DOHH2 (cell line): ENCODE results near the gene GRIN2A.

Experiments
- H3F3A ChIP-seq: fragments of 200-600 bp; sonication (generic), shearing (Covaris generic); 2 replicates; pipeline ENCODE4 v1.6.0; 2016; ENCODE audit warnings: antibody characterized with exemption, mild to moderate bottlenecking; ENCODE audit not compliant: control insufficient read depth, insufficient read depth
- H3K27ac ChIP-seq: fragments of 200-600 bp; sonication (generic); 2 replicates; pipeline ENCODE4 v1.5.1; 2014; ENCODE audit warnings: low read depth, mild to moderate bottlenecking, low read length, moderate library complexity
- H3K27me3 ChIP-seq: fragments of 200-600 bp; sonication (generic); 2 replicates; pipeline ENCODE4 v1.6.1; 2014; ENCODE audit warnings: mild to moderate bottlenecking, low read length, mixed read lengths; ENCODE audit not compliant: control insufficient read depth
- H3K36me3 ChIP-seq: fragments of 200-600 bp; sonication (generic); 2 replicates; pipeline ENCODE4 v1.6.1; 2014; ENCODE audit warnings: mild to moderate bottlenecking, low read length, moderate library complexity, mixed read lengths; ENCODE audit not compliant: control insufficient read depth
- H3K4me1 ChIP-seq: fragments of 200-600 bp; sonication (generic); 2 replicates; pipeline ENCODE4 v1.6.1; 2014; ENCODE audit warnings: mild to moderate bottlenecking, low read length, mixed read lengths; ENCODE audit not compliant: control insufficient read depth
- H3K4me2 ChIP-seq: fragments of 200-600 bp; sonication (generic); 2 replicates; pipeline ENCODE4 v1.6.0; 2014; ENCODE audit warnings: mild to moderate bottlenecking, low read length, moderate library complexity
- H3K4me3 ChIP-seq: fragments of 200-600 bp; sonication (generic); 2 replicates; pipeline ENCODE4 v1.5.1; 2014; ENCODE audit warnings: mild to moderate bottlenecking, low read length, mixed read lengths
- H3K79me2 ChIP-seq: fragments of 200-600 bp; sonication (generic); 2 replicates; pipeline ENCODE4 v1.6.1; 2014; ENCODE audit warnings: mild to moderate bottlenecking, low read length, mixed read lengths; ENCODE audit not compliant: control insufficient read depth
- H3K9me2 ChIP-seq: fragments of 200-600 bp; sonication (generic); replicated peaks from 2 replicates; pipeline ENCODE4 v1.6.1; 2014; ENCODE audit warnings: mild to moderate bottlenecking, low read length, mixed read lengths; ENCODE audit not compliant: control insufficient read depth
- H3K9me3 ChIP-seq: fragments of 200-600 bp; sonication (generic); 2 replicates; pipeline ENCODE4 v1.6.1; 2014; ENCODE audit warnings: antibody characterized with exemption, low read length, mixed read lengths; ENCODE audit not compliant: control insufficient read depth, insufficient read depth
- H4K20me1 ChIP-seq: fragments of 200-600 bp; sonication (generic); 2 replicates; pipeline ENCODE4 v1.6.0; 2014; ENCODE audit warnings: low read depth, mild to moderate bottlenecking, antibody characterized with exemption, low read length, moderate library complexity; ENCODE audit not compliant: control insufficient read depth, insufficient read depth
- EZH2phosphoT487 ChIP-seq: fragments of 200-600 bp; sonication (generic); IDR thresholded peaks from 2 replicates; pipeline ENCODE4 v1.6.1; 2017; ENCODE audit warnings: borderline replicate concordance, mild to moderate bottlenecking, antibody characterized with exemption, low read length, moderate library complexity, mixed read lengths
- TF ChIP-seq, protein P1 (sequence below): fragments of 200-600 bp; sonication (generic); IDR thresholded peaks from one replicate; pipeline ENCODE4 v1.5.1; 2014; ENCODE audit warnings: antibody characterized with exemption, mild to moderate bottlenecking, low read depth, low read length; ENCODE audit not compliant: poor library complexity, severe bottlenecking

The GRIN2A gene

DNA sequence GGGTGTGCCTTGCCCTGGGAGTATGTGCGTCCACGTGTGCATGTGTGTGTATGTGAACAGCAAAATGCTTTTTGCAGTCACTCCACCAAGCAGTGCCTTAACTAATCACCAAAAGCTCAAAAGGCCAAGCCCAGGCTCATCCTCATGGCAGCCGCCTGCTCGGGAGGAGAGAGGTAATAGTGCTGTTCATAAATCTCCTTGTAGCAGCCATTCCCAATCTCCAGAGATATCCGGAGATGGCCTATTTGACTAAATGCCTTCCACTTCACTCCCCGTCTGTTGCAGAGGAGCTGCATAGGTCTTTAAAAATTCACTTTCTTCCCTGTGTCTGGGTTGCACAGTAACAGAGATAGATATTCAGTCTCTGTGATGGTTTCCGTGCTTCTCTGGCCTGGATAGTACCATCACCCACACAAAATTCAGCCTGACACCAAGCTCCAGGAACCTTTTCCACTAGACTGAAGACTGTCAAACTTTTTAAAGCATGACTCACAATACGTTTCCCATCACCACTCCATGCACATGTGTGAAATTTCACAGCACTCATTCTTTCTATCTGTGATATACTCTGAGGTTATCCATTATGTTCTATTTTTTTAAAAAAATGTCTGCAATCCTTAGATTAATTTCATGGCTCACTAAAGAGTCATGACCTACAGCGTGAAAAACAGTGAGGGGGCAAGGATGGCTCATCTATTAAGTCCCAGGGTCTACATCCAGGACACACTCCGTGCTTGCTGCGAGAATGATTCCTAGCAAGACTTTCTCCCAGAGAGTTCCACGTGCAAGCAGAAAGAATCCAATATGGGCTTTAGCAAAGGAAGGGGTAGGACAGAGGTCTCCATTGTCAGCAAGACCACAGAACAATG, 357.8 kb downstream of the GRIN2A start:
- no peak overlapping the region for H3K4me3 ChIP-seq
- TF ChIP-seq, protein P1, sequence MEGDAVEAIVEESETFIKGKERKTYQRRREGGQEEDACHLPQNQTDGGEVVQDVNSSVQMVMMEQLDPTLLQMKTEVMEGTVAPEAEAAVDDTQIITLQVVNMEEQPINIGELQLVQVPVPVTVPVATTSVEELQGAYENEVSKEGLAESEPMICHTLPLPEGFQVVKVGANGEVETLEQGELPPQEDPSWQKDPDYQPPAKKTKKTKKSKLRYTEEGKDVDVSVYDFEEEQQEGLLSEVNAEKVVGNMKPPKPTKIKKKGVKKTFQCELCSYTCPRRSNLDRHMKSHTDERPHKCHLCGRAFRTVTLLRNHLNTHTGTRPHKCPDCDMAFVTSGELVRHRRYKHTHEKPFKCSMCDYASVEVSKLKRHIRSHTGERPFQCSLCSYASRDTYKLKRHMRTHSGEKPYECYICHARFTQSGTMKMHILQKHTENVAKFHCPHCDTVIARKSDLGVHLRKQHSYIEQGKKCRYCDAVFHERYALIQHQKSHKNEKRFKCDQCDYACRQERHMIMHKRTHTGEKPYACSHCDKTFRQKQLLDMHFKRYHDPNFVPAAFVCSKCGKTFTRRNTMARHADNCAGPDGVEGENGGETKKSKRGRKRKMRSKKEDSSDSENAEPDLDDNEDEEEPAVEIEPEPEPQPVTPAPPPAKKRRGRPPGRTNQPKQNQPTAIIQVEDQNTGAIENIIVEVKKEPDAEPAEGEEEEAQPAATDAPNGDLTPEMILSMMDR, result no peak
- TF ChIP-seq EZH2phosphoT487, result no peak
- H3K9me2 ChIP-seq, result no peaks in the 10 kb centered on the region
- H4K20me1 ChIP-seq, result no peaks in the 10 kb centered on the region
- H3K4me2 ChIP-seq, result no peak overlapping the region
- H3K9me3 ChIP-seq, result no peaks in the 10 kb centered on the region
- no peaks in the 10 kb centered on the region for H3K27me3 ChIP-seq
- no peak overlapping the region for H3K27ac ChIP-seq
- H3K4me1 ChIP-seq, result no peaks in the 10 kb centered on the region
- no peaks in the 10 kb centered on the region for H3K36me3 ChIP-seq
- no peaks in the 10 kb centered on the region for H3F3A ChIP-seq
- no peaks in the 10 kb centered on the region for H3K79me2 ChIP-seq

GRCh38 chr16:9823510-9823909, 358.7 kb downstream of the GRIN2A start:
- Histone ChIP-seq H3K27me3 (no peaks in the 10 kb centered on the region), H3K4me3 (no peak overlapping the region), H3K9me2 (no peaks in the 10 kb centered on the region), H3K36me3 (no peaks in the 10 kb centered on the region), H3F3A (no peaks in the 10 kb centered on the region), H3K27ac (no peak overlapping the region), H3K9me3 (no peaks in the 10 kb centered on the region), H3K4me1 (no peaks in the 10 kb centered on the region), H3K4me2 (no peak overlapping the region), H4K20me1 (no peaks in the 10 kb centered on the region), H3K79me2 (no peaks in the 10 kb centered on the region)
- TF ChIP-seq EZH2phosphoT487, result no peak
- TF ChIP-seq, protein P1, result no peak

- Histone ChIP-seq H3K4me3 (no peak overlapping the region), H3K27me3 (no peaks in the 10 kb centered on the region), H3F3A (no peaks in the 10 kb centered on the region), H4K20me1 (no peaks in the 10 kb centered on the region), H3K9me3 (no peaks in the 10 kb centered on the region), H3K4me1 (no peaks in the 10 kb centered on the region), H3K9me2 (no peaks in the 10 kb centered on the region), H3K79me2 (no peaks in the 10 kb centered on the region), H3K4me2 (no peak overlapping the region), H3K36me3 (no peaks in the 10 kb centered on the region), H3K27ac (no peak overlapping the region)
- TF ChIP-seq EZH2phosphoT487, result no peak
- TF ChIP-seq, protein P1, result no peak
These were observed 360.3 kb downstream of the GRIN2A start for GRCh38 chr16:9821970-9822369.
